Measurements from ENCODE around the gene AMER1. TPM values are rescaled to one million over a fixed set of nuclear protein-coding genes. Genes with fewer than 3 reads are reported as not detected.

AMER1 gene
- total RNA-seq, 2 experiments from 2014 or later, result 3.7 to 3.8 TPM

DNA sequence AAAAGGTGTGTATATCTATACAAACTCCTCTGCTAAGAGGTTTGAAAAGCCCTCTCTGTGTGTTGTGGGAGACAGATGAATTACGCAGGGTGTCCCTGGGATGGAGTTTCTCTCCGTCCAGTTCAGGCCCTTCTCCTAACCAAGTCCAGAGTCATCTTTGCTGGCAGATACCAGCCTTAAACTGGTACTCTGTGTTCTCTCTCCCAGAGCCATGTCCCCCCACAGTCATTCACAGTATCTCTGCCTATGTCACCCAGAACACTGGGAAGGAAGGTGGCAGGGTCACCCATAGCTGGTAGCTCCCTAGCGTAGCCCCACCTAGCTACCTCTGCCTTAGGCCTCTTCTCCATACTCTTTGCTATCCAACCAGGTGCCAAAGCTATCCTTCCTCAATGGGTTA, 8.9 kb downstream of the AMER1 start:
- no peak overlapping the region for H3K27ac Mint-ChIP-seq
- no peaks in the 10 kb centered on the region for H3K9me3 Mint-ChIP-seq (ENCODE audit: insufficient read depth)
- H3K27me3 Mint-ChIP-seq (ENCODE audit: low read depth), result no peaks in the 10 kb centered on the region
- H3K4me1 Mint-ChIP-seq (ENCODE audit: low read depth), result no peaks in the 10 kb centered on the region
- DNase-seq (no peak), ATAC-seq (no peak)
- POLR2A ChIA-PET, result no interaction called here
- CTCF ChIA-PET, result no interaction called here
- peaks cover 5% of the 10 kb centered on the region for H3K36me3 Mint-ChIP-seq (ENCODE audit: low read depth)
- no peak overlapping the region for H3K4me3 Mint-ChIP-seq

DNA sequence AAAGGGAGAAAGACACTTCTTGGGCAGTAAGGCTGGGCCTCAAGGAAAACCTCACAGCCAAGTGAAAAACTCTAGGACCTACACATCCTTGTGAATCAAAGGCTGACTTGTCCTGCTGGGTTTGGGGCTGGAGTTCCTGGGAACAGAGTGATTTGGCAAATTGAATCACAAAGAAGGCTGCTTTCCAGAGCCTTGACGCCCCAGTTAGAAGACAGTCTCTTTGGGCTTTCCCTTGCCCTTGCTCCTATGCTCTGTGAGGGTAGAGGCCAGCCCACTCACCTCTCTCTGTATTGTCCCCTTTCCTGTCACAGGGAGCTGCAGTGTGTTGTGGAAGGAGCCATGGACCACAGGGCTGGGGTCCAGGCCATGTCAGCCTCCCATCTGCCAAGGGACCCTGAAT, 9.6 kb downstream of the AMER1 start:
- H3K27ac Mint-ChIP-seq, result no peak overlapping the region
- POLR2A ChIA-PET, result no interaction called here
- peaks cover 6% of the 10 kb centered on the region for H3K36me3 Mint-ChIP-seq (ENCODE audit: low read depth)

GRCh38 chrX:64192673-64193072, 12.8 kb downstream of the AMER1 start:
- no peak for DNase-seq
- Mint-ChIP-seq H3K4me3 (no peak overlapping the region), H3K27ac (no peak overlapping the region), H3K4me1 (ENCODE audit: low read depth) (no peaks in the 10 kb centered on the region), H3K9me3 (ENCODE audit: insufficient read depth) (no peaks in the 10 kb centered on the region), H3K36me3 (ENCODE audit: low read depth) (peaks cover 6% of the 10 kb centered on the region), H3K27me3 (ENCODE audit: low read depth) (no peaks in the 10 kb centered on the region)
- ChIA-PET CTCF (no interaction called here), POLR2A (no interaction called here)
- no peak for ATAC-seq

More for the DNA sequence above, 9.6 kb downstream of the AMER1 start:
- CTCF ChIA-PET, result no interaction called here
- no peaks in the 10 kb centered on the region for H3K27me3 Mint-ChIP-seq (ENCODE audit: low read depth)
- DNase-seq, result no peak
- no peak for ATAC-seq
- H3K4me3 Mint-ChIP-seq, result no peak overlapping the region
- no peaks in the 10 kb centered on the region for H3K9me3 Mint-ChIP-seq (ENCODE audit: insufficient read depth)
- H3K4me1 Mint-ChIP-seq (ENCODE audit: low read depth), result no peaks in the 10 kb centered on the region

DNA sequence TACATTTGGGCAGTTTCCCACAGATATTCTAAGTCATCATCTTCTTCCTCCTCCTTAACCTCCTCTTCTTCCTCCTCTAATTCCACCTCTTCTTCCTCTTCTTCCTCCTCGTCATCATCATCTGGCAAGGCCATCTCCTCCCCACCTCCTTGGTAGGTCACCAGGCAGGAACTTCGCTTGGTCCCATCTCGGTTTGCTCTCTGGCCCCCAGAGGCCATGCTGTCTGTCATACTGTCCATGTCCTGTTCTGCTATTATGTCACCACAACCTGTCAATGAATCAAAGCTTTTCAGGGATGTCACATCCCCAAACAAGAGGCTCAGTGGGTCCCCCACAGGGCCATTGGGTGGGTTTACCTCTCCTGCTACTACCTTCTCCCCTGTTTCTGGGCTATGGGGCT, 13.5 kb downstream of the AMER1 start:
- Mint-ChIP-seq H3K9me3 (ENCODE audit: insufficient read depth) (no peaks in the 10 kb centered on the region), H3K4me3 (no peak overlapping the region), H3K27ac (no peak overlapping the region), H3K36me3 (ENCODE audit: low read depth) (peaks cover 6% of the 10 kb centered on the region), H3K4me1 (ENCODE audit: low read depth) (no peaks in the 10 kb centered on the region), H3K27me3 (ENCODE audit: low read depth) (no peaks in the 10 kb centered on the region)
- ATAC-seq (no peak), DNase-seq (no peak)
- ChIA-PET POLR2A (no interaction called here), CTCF (no interaction called here)

DNA sequence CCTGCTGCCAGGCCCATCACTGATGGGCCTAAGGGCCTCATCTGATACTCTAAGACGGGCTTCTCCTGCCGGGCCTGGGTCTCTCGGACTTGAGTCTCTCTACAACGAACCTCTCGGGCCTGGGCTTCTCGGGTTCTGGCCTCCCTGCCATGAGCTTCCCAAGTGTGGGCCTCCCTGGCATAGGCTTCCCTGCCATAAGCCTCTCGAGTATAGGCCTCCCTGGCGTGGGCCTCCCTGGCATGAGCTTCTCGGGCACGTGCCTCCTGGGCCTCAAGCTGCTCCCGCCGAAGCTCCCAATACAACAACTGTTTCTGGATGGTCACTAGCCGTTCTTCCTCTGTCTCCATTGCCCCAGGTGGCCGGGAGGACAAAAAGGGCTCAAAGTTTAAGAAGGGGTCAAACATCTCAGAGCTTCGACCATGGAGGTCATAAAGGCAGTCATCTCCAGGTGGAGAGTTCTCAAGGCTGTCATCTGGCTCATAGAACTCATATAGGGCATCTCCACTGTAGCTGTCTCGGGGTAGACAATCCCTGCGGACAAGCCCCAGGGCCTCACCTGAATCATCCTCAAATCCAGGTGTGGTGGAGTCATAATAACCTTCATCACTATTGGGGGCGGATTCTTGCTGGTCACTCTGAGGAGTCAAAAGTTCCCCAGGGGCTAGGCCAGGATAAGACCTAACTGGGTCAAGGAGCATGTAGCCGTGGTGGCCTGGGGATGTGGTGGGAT, 14.1 kb downstream of the AMER1 start:
- H3K9me3 Mint-ChIP-seq (ENCODE audit: insufficient read depth), result no peaks in the 10 kb centered on the region
- CTCF ChIA-PET, result no interaction called here
- POLR2A ChIA-PET, result no interaction called here

DNA sequence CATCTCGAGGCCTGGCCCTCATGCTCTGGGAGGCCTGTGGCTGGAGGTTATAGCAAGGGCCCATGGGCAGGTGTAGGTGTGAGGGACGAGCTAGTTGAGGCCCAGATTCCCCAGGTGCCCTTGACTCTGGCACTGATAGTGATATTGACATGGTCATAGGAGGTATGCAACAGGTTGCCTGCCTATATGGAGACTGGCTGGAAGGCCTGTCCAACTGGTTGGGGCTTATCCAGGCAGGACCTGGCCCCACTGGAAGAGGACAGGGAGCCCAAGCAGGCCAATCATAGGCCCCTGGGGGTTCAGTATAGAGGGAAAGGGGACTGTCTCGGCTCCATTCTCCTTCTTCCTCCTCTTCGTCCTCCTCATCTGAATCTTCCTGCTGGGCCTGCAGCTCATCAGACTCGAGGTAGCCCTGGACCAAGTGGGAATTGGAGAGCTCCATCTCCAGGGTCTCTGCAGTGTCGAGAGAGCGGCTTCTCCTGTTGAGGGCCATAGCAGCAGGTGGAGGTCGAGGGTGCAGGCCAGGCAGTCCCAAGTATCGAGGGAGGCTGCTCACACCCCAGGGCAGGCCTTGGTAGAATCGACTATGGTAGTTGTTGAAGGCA, 15.3 kb downstream of the AMER1 start:
- H3K27ac Mint-ChIP-seq, result no peak overlapping the region
- no peaks in the 10 kb centered on the region for H3K27me3 Mint-ChIP-seq (ENCODE audit: low read depth)
- CTCF ChIA-PET, result no interaction called here
- POLR2A ChIA-PET, result no interaction called here
- H3K4me1 Mint-ChIP-seq (ENCODE audit: low read depth), result no peaks in the 10 kb centered on the region
- no peak for ATAC-seq
- H3K4me3 Mint-ChIP-seq, result no peak overlapping the region
- DNase-seq, result no peak
- peaks cover 6% of the 10 kb centered on the region for H3K36me3 Mint-ChIP-seq (ENCODE audit: low read depth)
- H3K9me3 Mint-ChIP-seq (ENCODE audit: insufficient read depth), result no peaks in the 10 kb centered on the region

More for the DNA sequence above, 14.1 kb downstream of the AMER1 start:
- H3K4me3 Mint-ChIP-seq, result no peak overlapping the region
- no peaks in the 10 kb centered on the region for H3K27me3 Mint-ChIP-seq (ENCODE audit: low read depth)
- no peaks in the 10 kb centered on the region for H3K4me1 Mint-ChIP-seq (ENCODE audit: low read depth)
- no peak overlapping the region for H3K27ac Mint-ChIP-seq
- no peak for DNase-seq
- no peak for ATAC-seq
- peaks cover 6% of the 10 kb centered on the region for H3K36me3 Mint-ChIP-seq (ENCODE audit: low read depth)

DNA sequence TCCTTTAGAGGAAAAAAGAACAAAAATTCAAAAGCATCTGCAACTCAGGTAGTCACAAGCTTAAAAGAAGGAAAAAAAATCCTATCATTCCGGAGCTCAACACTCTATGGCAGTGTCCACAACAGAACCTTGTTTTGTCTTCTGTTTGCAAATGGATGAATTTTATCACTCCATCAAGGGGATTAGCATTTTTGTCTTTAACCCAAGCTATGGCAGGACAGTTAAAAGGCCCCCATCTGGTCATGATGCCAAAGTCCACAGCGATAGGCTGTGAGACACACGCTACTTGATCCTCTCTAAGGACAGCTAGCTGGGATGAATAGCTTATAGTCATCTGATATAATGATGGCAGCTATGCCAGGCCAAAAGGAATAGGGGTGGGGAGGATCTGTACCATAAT, 16.6 kb downstream of the AMER1 start:
- POLR2A ChIA-PET, result no interaction called here

DNA sequence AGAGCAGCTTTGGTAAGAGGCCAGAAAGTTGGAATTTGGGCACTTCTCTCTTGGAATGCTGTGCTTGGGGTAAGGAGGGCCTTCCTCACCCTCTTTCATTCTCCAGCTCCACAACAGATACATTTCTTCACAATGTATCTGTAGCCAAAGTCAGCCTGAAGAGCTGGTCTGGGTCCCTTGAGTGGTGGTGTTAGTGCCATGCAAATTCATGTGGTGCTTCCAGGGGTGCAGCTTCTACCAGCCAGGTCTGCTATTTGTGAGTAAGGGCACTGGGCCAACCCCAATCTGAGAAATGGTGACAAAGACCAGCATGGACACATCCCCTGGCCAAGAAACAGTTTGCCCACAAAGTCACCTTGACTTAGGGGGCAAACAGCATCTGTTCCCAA, 17.8 kb downstream of the AMER1 start:
- Mint-ChIP-seq H3K27me3 (ENCODE audit: low read depth) (no peaks in the 10 kb centered on the region), H3K27ac (no peak overlapping the region), H3K9me3 (ENCODE audit: insufficient read depth) (no peaks in the 10 kb centered on the region), H3K4me1 (ENCODE audit: low read depth) (no peaks in the 10 kb centered on the region), H3K36me3 (ENCODE audit: low read depth) (peaks cover 6% of the 10 kb centered on the region), H3K4me3 (no peak overlapping the region)
- ChIA-PET CTCF (no interaction called here), POLR2A (no interaction called here)
- DNase-seq (no peak), ATAC-seq (no peak)

More for the DNA sequence above, 16.6 kb downstream of the AMER1 start:
- no peaks in the 10 kb centered on the region for H3K27me3 Mint-ChIP-seq (ENCODE audit: low read depth)
- ATAC-seq (no peak), DNase-seq (no peak)
- H3K4me1 Mint-ChIP-seq (ENCODE audit: low read depth), result no peaks in the 10 kb centered on the region
- H3K27ac Mint-ChIP-seq, result no peak overlapping the region
- no peaks in the 10 kb centered on the region for H3K9me3 Mint-ChIP-seq (ENCODE audit: insufficient read depth)
- H3K36me3 Mint-ChIP-seq (ENCODE audit: low read depth), result peaks cover 6% of the 10 kb centered on the region
- CTCF ChIA-PET, result no interaction called here
- no peak overlapping the region for H3K4me3 Mint-ChIP-seq

GRCh38 chrX:64186974-64187761, 18.3 kb downstream of the AMER1 start:
- POLR2A ChIA-PET, result no interaction called here
- CTCF ChIA-PET, result no interaction called here
- Mint-ChIP-seq H3K4me1 (ENCODE audit: low read depth) (no peaks in the 10 kb centered on the region), H3K36me3 (ENCODE audit: low read depth) (peaks cover 6% of the 10 kb centered on the region), H3K9me3 (ENCODE audit: insufficient read depth) (no peaks in the 10 kb centered on the region), H3K27me3 (ENCODE audit: low read depth) (no peaks in the 10 kb centered on the region), H3K4me3 (no peak overlapping the region), H3K27ac (no peak overlapping the region)
- DNase-seq, result no peak
- no peak for ATAC-seq

DNA sequence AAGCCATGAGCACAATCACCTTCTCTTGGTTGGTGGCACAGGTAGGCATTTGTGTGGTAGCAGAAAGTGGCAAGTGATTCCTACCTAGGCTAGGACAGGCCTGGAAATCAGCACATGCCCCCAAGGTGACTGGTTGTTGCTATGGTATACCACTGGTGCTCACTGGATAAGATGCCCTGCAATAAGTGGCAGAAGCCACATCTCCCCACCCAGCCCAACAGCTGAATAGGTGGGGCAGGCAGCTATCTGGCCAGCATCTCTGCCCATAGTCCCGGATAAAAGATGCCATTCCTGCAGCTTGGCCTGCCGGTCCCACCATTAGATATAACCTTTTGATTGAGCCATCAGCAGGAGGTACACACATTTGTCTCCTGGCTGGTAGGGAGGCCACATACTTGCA, 21.1 kb downstream of the AMER1 start:
- no peak overlapping the region for H3K27ac Mint-ChIP-seq
- DNase-seq (no peak), ATAC-seq (no peak)
- CTCF ChIA-PET, result no interaction called here
- no peaks in the 10 kb centered on the region for H3K27me3 Mint-ChIP-seq (ENCODE audit: low read depth)
- no peaks in the 10 kb centered on the region for H3K36me3 Mint-ChIP-seq (ENCODE audit: low read depth)
- no peak overlapping the region for H3K4me3 Mint-ChIP-seq
- H3K9me3 Mint-ChIP-seq (ENCODE audit: insufficient read depth), result no peaks in the 10 kb centered on the region
- H3K4me1 Mint-ChIP-seq (ENCODE audit: low read depth), result no peaks in the 10 kb centered on the region
- POLR2A ChIA-PET, result no interaction called here

GRCh38 chrX:64182208-64182607, 23.3 kb downstream of the AMER1 start:
- Mint-ChIP-seq H3K4me3 (no peak overlapping the region), H3K27ac (no peak overlapping the region), H3K36me3 (ENCODE audit: low read depth) (no peaks in the 10 kb centered on the region), H3K4me1 (ENCODE audit: low read depth) (no peaks in the 10 kb centered on the region), H3K27me3 (ENCODE audit: low read depth) (no peaks in the 10 kb centered on the region), H3K9me3 (ENCODE audit: insufficient read depth) (no peaks in the 10 kb centered on the region)
- ATAC-seq (no peak), DNase-seq (no peak)
- CTCF ChIA-PET, result no interaction called here
- POLR2A ChIA-PET, result no interaction called here

DNA sequence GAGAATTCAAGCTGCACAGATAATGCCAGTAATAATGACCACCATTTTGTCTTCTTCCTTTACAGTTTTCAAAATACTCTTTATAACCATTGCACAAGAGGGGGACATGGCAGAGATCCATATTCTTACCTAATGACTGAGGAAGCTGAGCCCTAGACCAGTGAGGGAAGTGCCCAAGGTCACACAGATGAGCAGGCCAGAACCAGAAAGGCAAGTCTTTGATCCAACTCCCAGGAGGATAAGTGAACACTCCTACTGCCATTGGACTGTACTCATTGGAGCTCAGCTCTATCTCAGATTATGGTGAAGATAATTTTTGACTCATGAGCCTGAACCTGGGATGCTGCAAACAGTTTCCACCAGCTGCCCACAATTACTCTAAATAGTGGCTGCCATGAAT, 28.6 kb downstream of the AMER1 start:
- Mint-ChIP-seq H3K4me1 (ENCODE audit: low read depth) (no peaks in the 10 kb centered on the region), H3K27me3 (ENCODE audit: low read depth) (no peaks in the 10 kb centered on the region), H3K36me3 (ENCODE audit: low read depth) (no peaks in the 10 kb centered on the region), H3K4me3 (no peak overlapping the region), H3K27ac (no peak overlapping the region), H3K9me3 (ENCODE audit: insufficient read depth) (no peaks in the 10 kb centered on the region)
- no peak for DNase-seq
- CTCF ChIA-PET, result no interaction called here
- POLR2A ChIA-PET, result no interaction called here
- ATAC-seq, result no peak
